Lower leg skin (tissue), 3 donors: ENCODE measurements around the gene FLRT2.

Experiments
- CTCF ChIP-seq, 3 donors: fragments of 450-650 bp; IDR thresholded peaks; one replicate each; pipeline ENCODE4 v1.5.1; 2016; ENCODE audit warnings: antibody characterized with exemption in 3 of 3, mild to moderate bottlenecking in 3 of 3, moderate library complexity in 2 of 3
- POLR2A ChIP-seq, 2 donors: fragments of 450-650 bp; IDR thresholded peaks; one replicate each; pipeline ENCODE4 v1.6.1; 2016 to 2017; ENCODE audit warnings: antibody characterized with exemption in 2 of 2, mild to moderate bottlenecking in 1 of 2, moderate library complexity in 1 of 2

- TF ChIP-seq CTCF (IDR thresholded peaks at IDR 0.05) (no peak), POLR2A (IDR thresholded peaks at IDR 0.05) (no peak)
Observed at GRCh38 chr14:85481471-85481870, 48.5 kb upstream of the FLRT2 start.
